DMS79 (cell line): Measurements from ENCODE around the gene ZP4.
"Not testable (repeated sequence)": the region's sequence is repeated elsewhere in the genome, so short reads cannot be mapped to it uniquely, and the experiment has no call there.

Source experiments
- DNase-seq: peaks from one replicate; lab custom pipeline; 2025; lab: John Stamatoyannopoulos, UW

The ZP4 gene

DNA sequence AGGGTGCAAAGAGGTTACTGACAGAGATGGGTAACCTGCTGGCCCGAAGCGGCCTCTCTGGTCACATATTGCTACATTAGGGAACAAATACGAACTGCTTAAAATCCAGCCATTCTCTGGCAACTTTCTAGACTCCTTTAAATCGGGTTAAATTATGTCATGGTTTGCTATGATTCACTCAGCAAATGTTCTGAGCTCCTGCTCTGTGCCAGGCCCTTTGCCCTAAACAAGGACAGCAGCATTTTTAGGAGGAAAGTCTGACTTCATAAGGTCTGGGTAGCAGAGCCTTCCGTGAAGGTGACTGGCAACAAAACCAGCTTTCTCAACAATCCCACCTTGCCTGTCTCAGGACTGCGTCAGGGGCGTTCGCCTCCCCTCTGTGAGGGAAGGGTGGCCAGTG lies 15.4 kb downstream of the ZP4 start:
- no peak for DNase-seq

GRCh38 chr1:237873487-237874211 lies 17.1 kb downstream of the ZP4 start:
- no peak for DNase-seq

- no peak for DNase-seq
Observed at GRCh38 chr1:237868817-237869600, 21.7 kb downstream of the ZP4 start.

DNA sequence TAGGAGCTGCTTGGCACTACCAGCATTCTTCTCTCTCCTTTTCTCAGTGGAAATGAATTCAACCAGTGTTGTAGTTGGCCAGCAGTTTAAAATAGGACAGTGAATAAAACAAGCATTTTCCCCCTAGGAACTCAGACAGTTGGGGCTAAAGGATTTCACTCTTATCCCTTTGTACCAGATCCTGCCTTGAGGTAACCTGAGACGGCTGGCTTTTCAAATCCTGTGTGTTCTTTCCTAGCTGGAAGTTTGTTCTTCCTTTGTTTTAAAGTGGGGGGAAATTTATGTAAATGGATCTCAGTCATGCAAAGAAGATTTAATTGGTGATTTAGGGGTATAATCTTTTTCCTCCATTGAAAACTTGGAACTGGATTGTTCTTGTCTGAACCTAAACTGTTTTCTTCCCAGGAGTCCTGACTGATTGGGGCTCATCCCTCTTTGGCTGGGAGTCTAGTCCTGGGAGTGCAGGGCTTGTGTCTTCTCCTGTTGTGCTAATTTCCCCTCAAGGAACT lies 23.3 kb downstream of the ZP4 start:
- DNase-seq, result no peak

- no peak for DNase-seq
Observed at GRCh38 chr1:237864338-237865244, 26.1 kb downstream of the ZP4 start.

DNA sequence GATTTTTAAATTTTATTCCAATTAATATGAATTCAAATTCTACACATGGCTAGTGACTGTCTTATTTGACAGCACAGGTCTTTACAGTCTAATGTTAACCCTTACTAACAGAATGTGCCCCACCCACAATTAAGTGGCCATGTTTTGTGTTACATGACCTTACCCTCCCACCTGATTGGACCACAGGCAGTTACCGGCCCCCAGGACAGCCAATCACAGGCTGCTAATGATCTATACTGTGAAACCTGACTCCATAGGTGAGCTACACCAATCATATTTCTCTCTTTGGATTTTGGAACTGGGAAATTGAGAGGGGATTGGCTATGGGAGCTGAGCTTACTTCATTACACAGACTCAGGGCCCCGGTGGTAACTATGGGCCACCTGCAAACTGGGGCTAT lies 27.5 kb downstream of the ZP4 start:
- no peak for DNase-seq

GRCh38 chr1:237861944-237862343 lies 28.8 kb downstream of the ZP4 start:
- no peak for DNase-seq

DNA sequence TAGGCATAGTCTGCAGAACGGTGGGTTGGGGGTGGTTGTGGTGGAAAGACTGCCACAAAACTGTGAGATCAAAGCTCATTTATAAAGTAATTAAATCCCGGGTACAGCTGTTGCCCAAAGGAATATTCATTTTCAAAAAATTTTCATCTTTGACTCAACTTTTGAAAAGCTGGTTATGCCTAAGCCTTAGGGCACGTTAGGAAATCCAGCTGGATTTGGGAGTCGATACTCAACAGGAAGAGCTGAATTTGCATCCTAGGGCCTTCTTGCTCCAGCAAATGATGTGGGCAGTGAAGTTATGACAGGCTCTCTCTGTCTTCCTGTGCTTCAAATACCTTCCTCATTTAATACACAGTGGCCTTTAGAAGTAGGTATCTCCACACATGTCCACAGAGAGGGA lies 31.7 kb downstream of the ZP4 start:
- no peak for DNase-seq

DNA sequence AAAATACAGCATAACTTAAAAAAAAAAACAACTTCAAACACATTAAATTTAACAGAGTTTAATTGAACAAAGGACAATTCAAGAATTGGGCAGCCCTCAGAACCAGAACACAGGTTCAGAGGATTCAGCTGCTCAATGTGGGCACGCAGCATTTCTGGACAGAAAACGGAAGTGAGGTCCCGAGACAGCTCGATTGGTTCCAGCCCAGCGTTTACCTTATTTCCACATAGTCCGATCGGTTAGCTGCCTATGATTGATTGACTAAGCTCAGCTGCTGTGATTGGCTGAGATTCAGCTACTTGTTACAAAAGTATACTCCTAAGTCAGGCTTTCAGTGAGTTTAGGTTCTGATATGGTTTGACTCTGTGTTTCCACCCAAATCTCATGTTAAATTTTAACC lies 33.3 kb downstream of the ZP4 start:
- DNase-seq, result no peak

DNA sequence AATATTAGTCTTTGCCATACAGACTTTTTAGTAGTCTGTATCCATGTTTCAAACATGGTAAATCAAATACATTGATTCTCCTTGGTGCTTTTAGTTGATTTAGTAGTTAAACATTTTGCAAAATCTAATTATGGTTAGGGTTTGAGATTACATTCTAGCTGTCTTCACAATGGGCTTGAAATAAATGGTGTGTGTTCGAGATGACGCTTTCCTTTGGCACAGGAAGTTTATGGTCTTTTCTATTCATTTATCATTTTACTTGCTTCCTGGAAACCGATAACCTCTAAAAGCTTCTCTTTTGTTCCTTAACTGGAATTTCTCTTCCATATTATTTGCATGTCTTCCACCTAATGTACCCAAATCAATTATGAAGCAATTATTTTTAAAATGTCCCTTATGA lies 38.4 kb downstream of the ZP4 start:
- no peak for DNase-seq

DNA sequence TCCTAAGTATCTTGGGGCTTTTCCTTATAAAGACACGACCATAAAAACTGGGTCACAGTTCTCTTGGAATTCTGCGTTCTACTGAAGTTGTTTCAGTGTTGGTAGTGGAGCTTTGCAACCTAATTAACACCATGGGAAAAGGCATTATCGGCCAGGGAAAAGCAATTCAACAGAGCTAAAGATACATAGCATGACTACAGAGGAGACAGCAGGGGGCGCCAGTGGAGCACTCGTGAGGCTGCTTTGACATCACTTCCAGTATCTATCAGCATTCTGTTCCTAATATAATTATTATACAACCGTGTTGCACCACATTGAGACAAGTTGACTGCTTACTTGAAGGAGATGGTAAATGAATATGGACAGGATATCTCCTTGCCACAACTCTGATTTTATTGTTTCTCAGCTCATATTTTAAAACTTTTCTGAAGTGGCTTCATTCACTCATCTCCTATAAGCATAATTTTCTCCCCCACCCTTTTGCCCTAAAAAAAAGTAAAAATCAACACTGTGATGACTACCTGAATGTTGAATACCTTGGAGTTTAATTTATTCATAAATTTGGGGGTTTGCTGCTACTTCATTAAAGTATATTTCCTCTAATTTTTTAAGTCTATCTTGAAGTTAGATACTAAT lies 39.4 kb downstream of the ZP4 start:
- no peak for DNase-seq

GRCh38 chr1:237843516-237843915 lies 47.2 kb downstream of the ZP4 start:
- not testable (repeated sequence) for DNase-seq

DNA sequence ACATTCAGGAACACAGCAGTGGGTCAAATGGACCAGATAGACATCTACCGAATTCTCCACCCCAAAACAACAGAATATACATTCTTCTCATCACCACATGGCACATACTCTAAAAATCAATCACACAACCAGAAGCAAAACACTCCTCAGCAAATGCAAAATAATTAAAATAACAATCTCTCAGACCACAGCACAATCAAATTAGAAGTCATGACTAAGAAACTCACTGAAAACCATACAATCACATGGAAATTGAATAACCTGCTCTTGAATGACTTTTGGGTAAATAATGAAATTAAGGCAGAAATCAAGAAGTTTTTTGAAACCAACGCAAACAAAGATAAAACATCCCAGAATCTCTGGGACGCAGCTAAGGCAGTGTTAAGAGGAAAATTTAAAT lies 49.2 kb downstream of the ZP4 start:
- DNase-seq, result no peak

DNA sequence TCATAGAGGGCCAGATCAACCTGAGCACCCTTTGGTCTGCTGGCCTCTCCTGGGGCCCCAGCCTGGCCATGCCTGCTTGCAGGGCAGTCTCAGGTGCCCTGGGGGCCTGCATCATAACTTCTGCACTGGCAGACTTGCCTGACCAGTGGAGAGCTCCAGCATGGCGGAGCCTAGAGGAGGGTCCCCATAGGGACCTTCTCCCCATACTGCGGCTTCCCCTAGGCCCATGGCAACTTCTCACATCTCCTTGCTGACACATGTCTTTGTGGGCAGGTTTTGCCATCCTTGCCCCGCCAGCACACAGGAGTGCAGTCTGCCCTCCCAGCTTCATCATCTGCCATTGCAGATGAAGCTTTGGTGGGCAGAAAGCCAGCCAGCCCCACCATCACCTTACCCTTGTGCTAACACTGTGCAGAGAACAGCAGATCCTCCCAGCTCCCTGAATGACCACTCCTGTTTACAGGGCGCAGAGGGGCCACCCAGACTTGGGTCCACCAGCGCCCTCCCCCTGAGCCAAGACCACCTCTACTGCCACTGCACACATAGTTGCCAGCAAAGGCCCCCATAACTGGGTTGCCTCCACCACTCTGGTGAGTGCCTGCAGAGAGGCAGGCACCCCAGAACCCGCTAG lies 51.7 kb downstream of the ZP4 start:
- no peak for DNase-seq

DNA sequence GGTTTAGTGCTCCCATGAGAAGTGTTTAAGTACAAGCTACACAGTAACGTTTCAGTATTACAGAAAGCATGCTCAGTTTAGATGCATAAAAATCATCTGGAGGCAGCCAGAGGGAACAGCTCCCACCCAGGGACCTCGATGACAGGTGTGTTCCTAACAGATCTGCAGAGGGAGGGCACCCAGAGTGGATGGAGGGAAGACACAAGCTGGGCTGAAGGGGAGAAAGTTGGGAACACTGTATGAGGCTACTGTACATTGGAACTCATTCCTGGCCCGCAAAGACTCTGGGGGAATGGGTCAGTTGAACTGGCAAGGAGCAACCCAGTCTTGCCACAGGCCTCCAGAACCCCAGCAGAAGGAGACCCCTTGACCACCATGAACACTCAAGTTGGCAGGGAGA lies 52.4 kb downstream of the ZP4 start:
- DNase-seq, result no peak

DNA sequence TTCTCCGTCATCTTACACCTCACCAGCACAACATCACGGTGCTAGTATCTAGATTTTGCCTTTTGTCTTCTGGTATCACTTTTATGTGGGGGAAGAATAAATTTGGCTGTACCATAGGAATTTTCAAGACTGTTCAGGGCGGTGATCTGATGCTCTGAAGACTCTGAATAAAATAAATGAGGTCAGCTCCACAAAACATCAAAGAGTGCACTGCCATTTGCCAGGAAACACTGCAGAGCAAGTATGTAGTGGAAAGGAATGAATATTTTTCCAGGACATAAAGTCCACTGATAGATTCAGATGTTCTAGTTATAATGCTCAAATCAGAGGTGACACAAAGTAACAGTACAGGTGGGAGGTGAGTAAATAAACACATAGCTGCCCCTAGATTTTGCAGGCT lies 56.3 kb downstream of the ZP4 start:
- DNase-seq, result no peak

- no peak for DNase-seq
Observed at GRCh38 chr1:237834048-237834447, 56.7 kb downstream of the ZP4 start.

GRCh38 chr1:237832858-237833257 lies 57.9 kb downstream of the ZP4 start:
- DNase-seq, result no peak
